Measurements from ENCODE around the gene CBLN2. TPM values are rescaled to one million over a fixed set of nuclear protein-coding genes. Genes with fewer than 3 reads are reported as not detected.

CBLN2 gene
- total and polyA plus RNA-seq, 2 of the 13 experiments (the other 11 are each of a cell fraction or from before 2014, with no cell fraction given) = not detected

- TF ChIP-seq TBL1XR1 (IDR thresholded peaks at IDR 0.05; ENCODE audit: borderline replicate concordance, low read length, partially characterized antibody) (no peak), STAG1 (CRISPR knock-in tag; IDR thresholded peaks at IDR 0.05) (peak; percentile 93), EHMT2 (IDR thresholded peaks at IDR 0.05; ENCODE audit: borderline replicate concordance, low read depth, low read length) (no peak)
Observed at GRCh38 chr18:72544092-72544886, at the start of gene CBLN2 (continued).

- Histone ChIP-seq H3K4me3 (replicated peaks in 1 of 3; ENCODE audit: insufficient read depth in 1 of 3, low read depth in 2 of 3, low read length in 3 of 3) (no peak overlapping the region), H3K4me2 (ENCODE audit: low read depth, low read length) (no peak overlapping the region), H3K9me3 (ENCODE audit: low read length) (no peaks in the 10 kb centered on the region), H3K4me1 (ENCODE audit: insufficient read depth, low read length) (no peaks in the 10 kb centered on the region), H3K79me2 (ENCODE audit: insufficient read depth, low read length) (no peaks in the 10 kb centered on the region), H3K27ac (ENCODE audit: extremely low read length, insufficient read depth, low read length) (no peak overlapping the region), H3K36me3 (replicated peaks in 1 of 2; ENCODE audit: control insufficient read depth in 1 of 2, insufficient read depth in 2 of 2, low read length in 2 of 2) (no peaks in the 10 kb centered on the region), H2AFZ (ENCODE audit: low read length) (no peak overlapping the region), H3K27me3 (ENCODE audit: control insufficient read depth in 1 of 2, insufficient read depth in 2 of 2, low read length in 2 of 2) (no peaks in the 10 kb centered on the region), H4K20me1 (ENCODE audit: insufficient read depth, low read length) (no peaks in the 10 kb centered on the region), H3K9ac (ENCODE audit: insufficient read depth, low read depth, low read length) (no peak overlapping the region)
- no peak for ATAC-seq
- in situ Hi-C loops (cut with HindIII; ENCODE audit: extremely low pct_ligation_motif_present, low pct_unique_long_range_greater_than_20kb) (no loop called here), intact Hi-C loops (cut with micrococcal nuclease; ENCODE audit: unreplicated experiment) (no loop called here)
- BruUV-seq (replicated peaks) = no TSS peak
- DNase-seq (ENCODE audit: low spot score) = no peak
- no peak for TF ChIP-seq HOXD1 (CRISPR knock-in tag; IDR thresholded peaks at IDR 0.05)
- WGBS (ENCODE audit: low lambda C conversion rate) = 3% methylated on average over 5 of the region's 5 CpGs
- no peak for FAIRE-seq
- ChIA-PET POLR2A (no interaction called here), CTCF (ENCODE audit: low intra/inter-chr PET ratio, low total read pairs) (no interaction called here)
Observed at GRCh38 chr18:72588360-72588759, 44.2 kb upstream of the CBLN2 start.

- Histone ChIP-seq H3K4me1 (ENCODE audit: insufficient read depth, low read length) (no peaks in the 10 kb centered on the region), H3K4me3 (replicated peaks in 1 of 3; ENCODE audit: insufficient read depth in 1 of 3, low read depth in 2 of 3, low read length in 3 of 3) (no peak overlapping the region), H3K27me3 (ENCODE audit: control insufficient read depth in 1 of 2, insufficient read depth in 2 of 2, low read length in 2 of 2) (no peaks in the 10 kb centered on the region), H4K20me1 (ENCODE audit: insufficient read depth, low read length) (no peaks in the 10 kb centered on the region), H3K9ac (ENCODE audit: insufficient read depth, low read depth, low read length) (no peak overlapping the region), H3K27ac (ENCODE audit: extremely low read length, insufficient read depth, low read length) (no peak overlapping the region), H3K9me3 (ENCODE audit: low read length) (no peaks in the 10 kb centered on the region), H3K4me2 (ENCODE audit: low read depth, low read length) (no peak overlapping the region), H3K36me3 (replicated peaks in 1 of 2; ENCODE audit: control insufficient read depth in 1 of 2, insufficient read depth in 2 of 2, low read length in 2 of 2) (no peaks in the 10 kb centered on the region), H2AFZ (ENCODE audit: low read length) (no peak overlapping the region), H3K79me2 (ENCODE audit: insufficient read depth, low read length) (no peaks in the 10 kb centered on the region)
- 0% methylated on average over 3 of the region's 3 CpGs for WGBS (ENCODE audit: low lambda C conversion rate)
- TF ChIP-seq PPARG (CRISPR knock-in tag; conservative IDR thresholded peaks at IDR 0.05) = no peak
- no peak for TF ChIP-seq PBX2 (CRISPR knock-in tag; IDR thresholded peaks at IDR 0.05)
- TF ChIP-seq EP300 (IDR thresholded peaks at IDR 0.05; ENCODE audit: low read depth in 2 of 2, low read length in 2 of 2) = no peak
- TF ChIP-seq EP300 (CRISPR knock-in tag; IDR thresholded peaks at IDR 0.05; ENCODE audit: borderline replicate concordance) = no peak
- no peak for TF ChIP-seq PHF5A (CRISPR knock-in tag; IDR thresholded peaks at IDR 0.05; ENCODE audit: low read depth, unreplicated experiment)
- no peak for TF ChIP-seq MTF1 (CRISPR knock-in tag; IDR thresholded peaks at IDR 0.05)
- ATAC-seq = no peak
- in situ Hi-C loops (cut with HindIII; ENCODE audit: extremely low pct_ligation_motif_present, low pct_unique_long_range_greater_than_20kb) (no loop called here), intact Hi-C loops (cut with micrococcal nuclease; ENCODE audit: unreplicated experiment) (no loop called here)
- no peak for DNase-seq (ENCODE audit: low spot score)
- CTCF ChIA-PET (ENCODE audit: low intra/inter-chr PET ratio, low total read pairs) = no interaction called here
- BruUV-seq (replicated peaks) = no TSS peak
- no peak for FAIRE-seq
- POLR2A ChIA-PET = no interaction called here
Observed at GRCh38 chr18:72584787-72585186, 40.6 kb upstream of the CBLN2 start.
